GM18508 (cell line): ENCODE results near the gene DCUN1D4.
A peak's percentile ranks its signal among the peaks of the same experiment; 100 is the strongest.
"Not testable (repeated sequence)": the region's sequence is repeated elsewhere in the genome, so short reads cannot be mapped to it uniquely, and the experiment has no call there.

ENCODE experiments used
- ATAC-seq: cut with Tn5 transposase; IDR thresholded peaks from one replicate; pipeline ENCODE4 v1.9.1; 2021; ENCODE audit warnings: moderate number of reproducible peaks; ENCODE audit not compliant: insufficient read depth, unreplicated experiment

Gene DCUN1D4

DNA sequence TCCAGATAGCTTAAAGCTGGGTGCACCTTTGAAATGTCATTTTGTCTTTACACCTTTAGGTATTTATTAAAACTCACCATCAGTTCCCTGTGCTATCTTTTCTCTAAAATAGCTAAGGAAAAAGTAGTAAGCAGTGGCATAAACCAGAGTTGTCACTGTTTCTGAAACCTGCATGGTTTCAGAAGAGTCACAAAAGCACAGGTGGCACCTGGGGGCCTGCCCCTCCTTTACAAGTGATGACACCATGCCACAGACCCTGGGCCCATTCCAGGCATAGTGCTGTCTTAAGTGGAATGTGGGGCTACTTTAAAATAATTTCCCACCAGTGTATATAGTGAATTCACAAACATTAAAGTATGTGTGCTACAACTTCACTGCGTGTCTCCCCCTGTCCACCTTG lies 47.8 kb downstream of the DCUN1D4 start:
- ATAC-seq, result no peak

DNA sequence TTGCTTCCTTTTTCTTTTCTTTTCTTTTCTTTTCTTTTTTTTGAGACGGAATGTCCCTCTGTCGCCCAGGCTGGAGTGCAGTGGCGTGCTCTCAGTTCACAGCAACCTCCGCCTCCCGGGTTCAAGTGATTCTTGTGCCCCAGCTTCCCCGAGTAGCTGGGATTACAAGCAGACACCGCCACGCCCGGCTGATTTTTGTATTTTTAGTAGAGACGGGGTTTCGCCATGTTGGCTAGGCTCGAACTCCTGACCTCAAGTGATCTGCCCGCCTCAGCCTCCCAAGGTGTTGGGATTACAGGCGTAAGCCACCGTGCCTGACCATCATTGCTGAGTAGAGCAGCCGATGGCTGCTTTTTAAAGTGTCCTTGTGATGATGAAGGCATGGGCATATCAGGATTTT lies 50.4 kb downstream of the DCUN1D4 start:
- not testable (repeated sequence) for ATAC-seq

DNA sequence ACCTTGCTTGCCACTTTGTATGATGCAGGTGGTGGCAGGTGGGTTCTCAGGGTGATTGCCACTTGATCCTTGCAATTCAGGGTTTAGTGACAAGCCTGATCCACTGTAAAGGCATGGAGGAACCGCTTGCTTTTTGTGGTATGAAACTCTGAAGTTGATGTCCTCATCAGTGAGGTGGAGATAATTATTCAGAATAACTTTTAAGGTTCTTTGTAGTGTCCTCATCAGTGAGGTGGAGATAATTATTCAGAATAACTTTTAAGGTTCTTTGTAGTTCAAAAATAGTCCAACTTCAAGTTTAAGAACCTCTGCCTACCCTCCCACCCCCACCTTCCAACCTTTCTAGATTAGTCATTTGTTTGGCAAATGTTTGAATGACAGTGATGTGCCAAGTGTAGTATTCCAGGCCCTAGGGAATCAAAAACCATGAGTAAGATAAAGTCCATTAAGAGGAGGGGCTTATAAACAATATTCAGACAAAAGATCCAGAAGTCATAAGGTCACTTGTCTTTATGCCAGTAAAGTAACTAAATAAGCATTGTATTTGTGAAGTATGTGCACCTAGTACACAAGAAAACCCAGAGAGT lies 51.2 kb downstream of the DCUN1D4 start:
- ATAC-seq, result no peak

DNA sequence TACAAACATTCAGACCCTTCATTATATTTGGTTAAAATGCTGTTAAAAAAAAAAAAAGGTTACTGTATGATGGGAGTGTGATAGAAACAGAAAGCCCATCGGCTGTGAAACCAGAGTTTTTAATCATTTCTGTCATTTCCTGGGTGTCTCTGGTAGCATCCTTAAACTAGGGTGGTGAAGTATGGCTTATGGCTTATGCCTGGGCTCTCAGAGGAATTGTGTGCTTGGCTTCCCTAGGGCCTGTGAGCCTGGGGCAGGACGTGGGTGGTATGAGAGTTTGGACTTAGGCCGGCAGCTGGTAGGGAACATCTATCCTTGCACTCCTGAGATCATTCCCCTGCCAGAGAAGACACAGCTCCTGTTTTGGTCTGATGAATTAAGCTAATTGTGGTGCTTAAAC lies 52.2 kb downstream of the DCUN1D4 start:
- ATAC-seq, result peak; percentile 74

DNA sequence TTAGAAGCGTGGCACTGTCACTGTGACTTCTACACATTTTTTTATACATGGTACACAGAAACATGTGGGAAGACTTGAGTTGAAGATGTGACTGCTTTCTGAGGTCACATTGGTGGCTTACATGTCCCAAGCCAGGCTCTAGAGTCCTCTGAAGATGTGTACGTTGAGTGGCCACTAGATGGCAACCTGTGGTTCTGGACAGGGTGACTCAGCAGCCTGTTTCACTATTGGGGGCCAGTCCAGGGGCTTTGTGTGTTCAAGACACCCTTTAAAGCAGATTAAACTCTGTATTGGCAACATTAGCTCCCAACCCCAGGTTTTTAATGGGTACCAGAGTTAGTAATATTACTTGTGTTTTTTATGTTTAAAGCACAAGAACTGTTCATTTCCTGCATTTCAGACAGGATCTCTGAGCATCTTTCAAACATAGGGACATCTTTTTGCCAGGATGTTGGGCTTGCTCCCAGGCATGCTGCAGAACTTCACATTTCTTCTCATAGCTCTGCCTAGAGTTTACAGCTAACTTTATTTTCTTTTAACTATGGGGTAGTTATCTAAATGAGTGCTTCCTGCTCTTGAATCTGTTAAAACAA lies 53.0 kb downstream of the DCUN1D4 start:
- ATAC-seq, result peak; percentile 96

DNA sequence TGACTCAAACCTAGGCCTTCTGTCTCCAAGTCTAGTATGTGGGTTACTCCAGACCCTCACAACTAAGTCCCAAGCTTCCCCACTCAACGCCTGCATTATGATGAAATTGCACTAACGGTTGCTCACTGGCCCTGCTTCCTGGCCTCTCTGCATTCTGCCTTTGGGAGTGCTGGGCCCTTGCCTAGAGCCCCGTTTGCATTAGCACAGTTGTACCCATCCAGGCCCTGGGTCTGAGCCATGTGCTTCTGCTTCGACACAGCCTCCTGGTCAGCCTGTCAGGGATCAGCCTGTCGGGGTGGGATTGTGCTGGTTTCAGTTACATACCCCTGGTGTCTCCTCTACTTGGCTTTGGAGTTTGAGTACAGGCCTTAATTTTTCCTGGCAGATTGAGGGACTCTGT lies 58.4 kb downstream of the DCUN1D4 start:
- ATAC-seq, result no peak

DNA sequence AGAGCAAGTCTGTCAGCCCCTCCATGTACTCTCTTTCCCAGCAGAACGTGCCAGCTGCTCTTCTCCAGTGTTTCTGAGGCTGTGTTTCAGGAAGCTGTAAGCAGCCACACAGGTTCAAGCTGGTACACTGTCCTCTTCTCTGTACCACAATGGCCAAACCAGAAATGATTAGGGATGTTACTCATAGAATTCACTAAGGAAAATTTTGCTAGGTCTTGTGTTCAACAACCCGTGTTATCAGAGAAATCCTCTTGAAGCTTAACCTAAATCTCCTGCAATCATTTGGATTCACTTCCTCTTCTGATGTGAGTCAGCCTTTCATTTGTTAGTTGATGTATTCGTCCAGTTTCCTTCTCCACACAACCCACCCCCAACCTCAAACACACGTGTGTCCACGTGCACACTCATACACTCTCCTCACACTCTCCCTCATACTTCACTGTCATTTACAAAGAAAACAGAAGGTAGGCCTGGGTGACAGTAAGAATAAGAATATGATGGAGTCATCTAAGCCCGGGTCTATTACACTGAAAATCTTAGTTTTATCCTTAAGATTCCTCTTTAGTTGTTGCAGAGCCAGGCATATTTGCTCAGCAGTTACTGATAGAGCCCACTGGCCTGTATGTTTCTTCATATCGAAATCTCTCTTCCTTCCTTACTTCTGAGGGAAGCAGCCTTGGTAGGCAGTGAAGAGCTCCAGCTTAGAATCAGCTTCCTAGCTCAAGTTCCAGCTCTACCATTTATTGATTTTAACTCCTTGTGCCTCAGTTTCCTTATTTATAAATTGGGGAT lies 63.4 kb downstream of the DCUN1D4 start:
- peak; percentile 98 for ATAC-seq

DNA sequence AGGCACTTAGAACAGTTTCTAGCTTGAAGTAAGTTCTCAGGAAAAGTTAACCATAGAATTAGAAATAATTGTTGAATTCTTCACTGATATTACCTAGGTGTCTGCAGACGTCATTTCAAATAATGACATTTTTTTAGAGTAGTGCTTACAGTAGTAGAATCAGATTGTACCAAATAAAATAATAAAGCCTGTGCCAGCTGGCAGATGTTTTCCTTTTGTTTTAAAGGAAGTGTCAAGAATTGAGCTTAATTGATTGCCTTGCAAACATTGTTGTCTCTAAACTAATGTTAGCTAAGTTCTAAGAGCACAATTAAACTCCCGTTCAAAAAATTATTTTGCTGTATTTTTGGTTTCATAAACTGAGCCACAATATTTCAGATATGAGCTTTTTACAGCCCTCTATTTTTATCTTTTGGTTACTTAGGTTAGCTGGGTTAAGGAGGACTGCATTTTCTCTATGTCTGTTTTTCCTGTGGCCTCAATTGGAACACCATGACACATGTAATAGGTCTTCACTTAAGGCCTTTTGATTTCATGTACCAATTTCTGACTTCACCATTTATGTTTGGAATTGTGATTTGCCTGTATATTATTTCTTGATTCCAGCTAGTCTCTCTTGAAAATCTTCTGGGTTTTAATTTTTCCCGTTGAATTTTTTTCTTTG lies 64.2 kb downstream of the DCUN1D4 start:
- no peak for ATAC-seq

DNA sequence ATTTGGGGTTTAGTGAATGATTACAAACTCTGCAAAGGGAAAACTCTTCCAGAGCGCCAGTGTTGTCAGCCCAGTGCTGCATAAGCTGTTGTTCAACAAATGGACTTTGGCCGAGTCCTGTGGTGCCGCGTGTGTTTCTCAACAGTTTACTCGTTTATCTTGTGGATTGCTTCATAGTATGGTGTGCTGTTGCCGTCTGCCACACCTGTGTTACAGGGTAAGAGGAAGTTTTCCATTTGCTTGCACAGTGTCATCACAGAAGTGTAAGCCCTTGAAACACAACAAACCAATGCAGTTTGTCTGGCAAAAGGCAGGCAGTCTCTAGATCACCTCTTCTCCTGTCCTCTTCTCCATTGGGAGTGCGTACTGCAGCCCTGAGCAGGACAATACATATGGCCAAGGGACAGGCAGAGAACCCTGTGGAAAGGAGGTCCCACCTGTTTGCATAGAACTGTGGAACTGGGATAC lies 66.3 kb downstream of the DCUN1D4 start:
- ATAC-seq, result no peak

DNA sequence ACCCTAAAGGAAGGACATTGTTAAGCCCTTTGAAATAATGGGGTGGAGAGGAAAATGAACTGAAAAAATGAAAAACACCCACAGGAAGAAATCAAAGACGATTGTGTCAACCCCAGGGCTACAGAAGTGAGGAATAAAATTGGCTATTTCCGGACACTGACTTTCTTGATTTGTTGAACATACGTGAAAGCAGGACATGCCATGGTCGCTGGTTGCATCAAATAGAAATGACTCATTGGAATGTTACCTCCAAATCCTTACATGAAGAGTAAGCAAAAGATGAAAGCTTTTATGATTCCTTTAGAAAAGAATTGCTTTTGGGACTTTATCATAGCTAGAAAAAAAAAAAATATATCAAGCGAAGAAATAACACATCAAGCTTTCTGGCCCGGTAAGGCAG lies 75.3 kb downstream of the DCUN1D4 start:
- ATAC-seq, result no peak

DNA sequence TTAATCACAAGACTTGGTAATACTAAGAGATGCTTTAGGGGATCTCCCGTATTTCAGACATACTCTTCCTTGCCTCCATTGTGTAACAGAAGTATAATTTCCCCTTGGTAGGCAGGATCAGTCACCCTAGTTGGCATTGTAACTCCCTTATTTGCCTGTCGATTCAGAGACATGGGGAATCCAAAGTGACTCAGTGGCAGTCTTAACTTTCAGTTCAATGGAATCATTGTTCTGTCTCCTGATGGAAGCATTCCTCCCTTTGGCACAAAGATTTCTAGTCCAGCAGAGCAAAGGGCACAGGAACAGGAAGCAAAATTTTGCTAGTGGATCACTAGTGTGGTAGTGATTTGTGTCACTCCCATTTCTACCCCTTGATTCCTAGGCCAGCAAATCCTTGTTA lies 80.4 kb downstream of the DCUN1D4 start:
- no peak for ATAC-seq

DNA sequence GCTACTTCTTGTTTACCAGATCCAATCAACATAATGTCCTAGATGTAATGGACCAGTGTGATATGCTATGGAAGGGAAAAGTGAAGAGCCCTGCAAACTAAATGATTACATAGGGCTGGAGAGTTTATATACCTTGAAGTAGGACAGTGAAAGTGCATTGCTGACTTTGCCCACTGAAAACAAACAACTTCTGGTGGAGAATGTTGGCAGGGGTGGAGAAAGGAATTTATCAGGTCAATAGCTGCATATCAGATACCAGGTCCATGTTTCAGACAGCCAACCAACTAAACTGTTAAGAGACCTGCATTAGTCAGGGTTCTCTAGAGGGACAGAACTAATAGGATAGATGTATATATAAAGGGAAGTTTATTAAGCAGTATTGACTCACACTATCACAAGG lies 82.4 kb downstream of the DCUN1D4 start:
- no peak for ATAC-seq

DNA sequence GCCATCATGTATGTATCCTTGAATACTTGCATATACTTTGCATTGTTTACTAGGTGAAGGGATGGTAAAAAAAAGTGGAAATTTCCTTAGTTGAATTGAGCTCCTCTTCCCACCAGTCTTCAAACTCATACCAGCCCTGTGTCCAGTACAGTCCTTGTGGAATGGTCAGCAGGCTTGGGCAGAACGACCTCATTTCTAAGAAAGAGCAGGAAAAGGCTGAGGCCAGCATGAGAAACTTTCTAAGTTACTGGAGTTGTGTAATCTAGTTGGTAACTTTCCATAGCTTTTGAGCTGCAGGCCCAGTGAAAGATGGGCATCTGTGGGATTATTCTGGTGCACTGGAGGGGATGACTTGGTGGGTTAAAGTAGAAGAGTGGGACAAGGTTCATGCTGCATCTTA lies 87.6 kb downstream of the DCUN1D4 start:
- ATAC-seq, result no peak

DNA sequence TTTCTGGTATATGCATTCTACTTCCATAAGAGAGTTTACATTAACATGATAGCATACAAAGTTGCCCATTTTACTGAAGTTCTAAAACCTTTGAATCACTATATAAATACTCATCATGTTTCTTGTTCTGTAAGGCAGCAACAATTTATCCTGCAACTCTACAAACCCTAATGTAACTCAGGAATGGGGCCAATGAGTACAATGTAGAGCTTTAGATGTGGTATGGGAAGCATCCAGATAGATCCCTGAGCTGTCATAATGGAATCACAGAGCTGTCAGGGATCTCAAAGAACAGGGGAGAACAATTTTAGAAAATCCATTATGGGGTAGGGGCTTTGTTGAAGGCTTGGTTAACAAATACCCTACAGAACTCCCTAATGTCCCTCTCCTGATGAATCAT lies 88.5 kb downstream of the DCUN1D4 start:
- ATAC-seq, result no peak

DNA sequence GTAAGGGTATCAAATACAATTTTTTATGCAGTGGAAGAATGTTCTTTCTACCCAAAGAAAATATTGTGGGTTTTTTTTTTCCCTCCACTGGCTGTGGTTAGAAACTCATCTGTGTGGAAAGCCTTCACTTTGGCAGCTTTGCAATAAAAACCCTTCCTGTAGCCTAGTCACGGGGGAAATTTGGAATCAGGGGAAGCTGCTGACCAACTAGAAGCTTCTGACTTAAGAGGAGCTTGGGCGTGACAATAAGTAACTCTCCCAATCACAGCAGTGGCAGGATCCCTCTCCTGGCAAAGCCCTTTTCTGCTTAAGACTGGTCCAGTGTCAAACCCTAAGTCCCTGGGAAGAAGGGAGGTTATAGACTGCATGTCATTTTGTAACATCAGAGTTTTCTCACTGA lies 89.3 kb downstream of the DCUN1D4 start:
- no peak for ATAC-seq

DNA sequence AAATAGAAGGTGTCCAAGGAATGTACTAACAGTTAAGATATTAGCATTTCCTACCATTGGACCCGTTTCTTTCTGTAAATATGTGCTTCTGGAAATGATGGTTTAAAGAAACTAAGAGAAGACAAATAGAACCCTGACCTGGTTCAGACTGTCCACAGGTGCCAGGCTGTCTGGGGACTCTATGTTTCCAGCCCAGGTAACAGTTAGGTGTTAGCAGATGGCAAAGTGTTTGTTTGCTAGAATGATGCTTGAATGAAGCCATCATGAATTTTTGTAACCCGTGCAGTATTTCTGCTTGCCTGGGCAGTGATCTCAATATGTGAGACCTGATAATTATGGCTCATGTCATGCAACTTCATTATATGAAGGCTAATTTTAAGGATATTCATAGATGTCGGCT lies 89.7 kb downstream of the DCUN1D4 start:
- ATAC-seq, result no peak

DNA sequence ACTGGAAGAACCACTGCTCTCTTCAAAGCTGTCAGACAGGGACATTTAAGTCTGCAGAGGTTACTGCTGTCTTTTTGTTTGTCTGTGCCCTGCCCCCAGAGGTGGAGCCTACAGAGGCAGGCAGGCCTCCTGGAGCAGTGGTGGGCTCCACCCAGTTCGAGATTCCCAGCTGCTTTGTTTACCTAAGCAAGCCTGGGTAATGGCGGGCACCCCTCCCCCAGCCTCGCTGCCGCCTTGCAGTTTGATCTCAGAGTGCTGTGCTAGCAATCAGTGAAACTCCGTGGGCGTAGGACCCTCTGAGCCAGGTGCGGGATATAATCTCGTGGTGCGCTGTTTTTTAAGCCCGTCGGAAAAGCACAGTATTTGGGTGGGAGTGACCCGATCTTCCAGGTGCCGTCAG lies 97.5 kb downstream of the DCUN1D4 start:
- not testable (repeated sequence) for ATAC-seq

DNA sequence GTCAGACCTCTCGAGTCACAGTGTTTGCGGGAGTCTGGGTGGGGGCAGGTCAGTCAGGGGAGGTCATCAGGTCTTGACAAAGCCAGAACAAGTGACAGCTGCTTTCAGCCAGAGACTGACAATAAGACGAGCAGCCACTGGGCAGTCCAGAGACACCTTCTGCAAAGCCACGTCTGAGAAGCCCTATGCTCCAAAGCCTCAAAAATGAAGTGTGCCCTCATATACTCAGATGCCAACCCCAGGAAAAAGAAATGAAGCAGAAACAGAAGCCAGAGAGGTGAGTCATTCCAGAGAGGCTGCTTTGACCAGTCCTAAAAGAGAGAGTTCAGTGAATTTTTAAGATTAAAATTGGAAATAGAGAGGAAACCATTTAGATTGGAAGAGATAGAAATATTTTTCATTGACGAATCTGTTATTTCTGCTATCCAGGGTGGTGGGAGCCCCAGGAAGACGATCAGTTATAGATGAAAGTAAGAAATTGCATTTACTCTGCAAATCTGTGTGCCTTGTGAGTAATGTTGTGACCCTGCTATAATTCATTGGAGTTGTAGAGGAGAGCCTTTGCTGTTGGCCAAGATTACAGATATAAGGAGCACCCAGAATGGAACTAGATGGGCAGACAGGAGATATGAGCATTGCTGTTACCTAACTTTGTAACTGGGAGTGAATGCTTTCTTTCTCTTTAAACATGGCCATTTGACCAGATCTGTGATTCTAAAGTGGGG lies 99.3 kb downstream of the DCUN1D4 start:
- no peak for ATAC-seq

DNA sequence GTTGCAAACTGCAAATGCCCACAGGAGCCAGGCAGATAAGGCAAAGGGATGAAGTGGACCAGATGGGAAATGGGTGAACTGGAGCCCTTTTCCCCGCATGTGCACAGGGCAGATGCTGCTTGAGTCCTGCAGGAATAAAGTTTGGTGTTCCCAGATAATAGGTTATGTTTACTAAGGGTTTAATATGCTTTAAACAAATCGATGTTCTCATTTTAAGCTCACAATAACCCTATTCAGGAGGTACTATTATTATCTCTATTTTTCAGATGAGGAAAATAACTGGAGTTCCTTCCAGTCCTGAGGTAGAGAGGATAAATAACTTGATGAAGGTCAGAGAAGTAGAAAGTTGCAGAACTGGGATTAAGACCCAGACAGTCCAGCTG lies 99.9 kb downstream of the DCUN1D4 start:
- no peak for ATAC-seq

DNA sequence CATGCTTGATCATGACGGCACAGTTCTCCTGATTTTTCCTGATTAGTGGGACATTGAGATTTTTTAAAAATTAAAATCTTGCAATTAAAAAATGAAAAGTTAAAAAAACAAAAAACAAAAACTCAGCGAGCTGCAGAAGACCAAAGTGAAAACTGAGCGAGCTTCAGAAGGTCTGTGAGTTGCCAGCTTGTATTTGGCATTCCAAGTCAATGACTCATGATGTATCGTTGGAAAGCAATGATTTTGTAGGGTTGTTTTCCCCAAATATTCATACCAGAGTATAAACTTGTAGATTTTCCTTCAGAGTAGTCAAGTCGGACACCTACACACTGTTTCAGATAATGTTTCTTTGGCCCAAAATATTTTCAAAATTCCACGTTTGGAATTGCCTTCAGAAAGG lies 100.3 kb downstream of the DCUN1D4 start:
- ATAC-seq, result no peak
